ENCODE measurements around the gene PDGFRB. TPM values are rescaled to one million over a fixed set of nuclear protein-coding genes. Genes with fewer than 3 reads are reported as not detected.

The PDGFRB gene
- polyA plus RNA-seq, 1 experiment = 118 TPM

GRCh38 chr5:150142185-150142958, 13.3 kb downstream of the PDGFRB start:
- TF ChIP-seq CTCF (IDR thresholded peaks at IDR 0.05; ENCODE audit: low read depth, low read length) = no peak
- no peaks in the 10 kb centered on the region for H3K27me3 ChIP-seq (ENCODE audit: control insufficient read depth, insufficient read depth, low read length)
- H3K9me3 ChIP-seq (ENCODE audit: control insufficient read depth, insufficient read depth, low read length) = no peaks in the 10 kb centered on the region
- H3K27ac ChIP-seq (ENCODE audit: low read depth, low read length) = peak overlapping the region; percentile 100
- ChIA-PET CTCF (no interaction called here), POLR2A (interaction anchor here (0.9 to 1.7 kb wide), 5 partner anchors 9 to 30 kb away, joined by 3 to 10 read pairs (median 7); partner anchors contain the start of gene PDGFRB)
- no peak for DNase-seq (ENCODE audit: low read depth, low spot score)
- no peak overlapping the region for H3K4me3 ChIP-seq (ENCODE audit: low read depth, low read length)

DNA sequence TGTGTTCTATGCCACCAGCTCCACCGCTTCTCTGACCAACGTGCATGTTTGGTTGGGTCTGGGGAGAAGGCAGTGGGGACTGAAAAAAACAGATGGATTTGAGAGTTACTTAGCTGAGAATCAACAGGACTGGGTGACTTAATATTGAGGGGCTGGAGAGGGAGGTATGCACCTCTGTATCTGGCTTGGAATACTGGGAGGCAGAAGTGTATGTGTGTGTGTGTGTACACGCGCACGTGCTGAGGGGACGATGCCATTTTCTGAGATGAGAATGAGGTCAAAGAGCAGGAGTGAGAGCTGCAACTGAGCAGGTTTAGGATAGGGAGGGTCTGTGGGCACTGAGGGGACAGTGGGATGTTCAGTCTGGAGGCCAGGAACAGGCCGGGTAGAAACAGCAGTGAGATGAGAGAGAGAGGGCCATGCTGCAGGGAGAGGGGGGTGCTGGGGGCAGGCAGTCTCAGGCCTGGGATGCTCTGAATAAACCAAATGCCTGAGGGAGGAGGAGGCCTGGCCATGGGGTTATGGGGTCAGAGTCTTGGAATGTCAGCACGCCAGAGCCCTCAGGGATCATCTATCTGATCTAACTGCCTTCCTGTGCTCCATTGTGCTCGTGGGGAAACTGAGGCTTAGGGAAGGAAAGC, 14.0 kb downstream of the PDGFRB start:
- no peak for TF ChIP-seq CTCF (IDR thresholded peaks at IDR 0.05; ENCODE audit: low read depth, low read length)
- peak; percentile 85 for DNase-seq (ENCODE audit: low read depth, low spot score)
- Histone ChIP-seq H3K9me3 (ENCODE audit: control insufficient read depth, insufficient read depth, low read length) (no peaks in the 10 kb centered on the region; the same call in 1 of the 2 replicates), H3K27ac (ENCODE audit: low read depth, low read length) (peak overlapping the region; percentile 100), H3K4me3 (ENCODE audit: low read depth, low read length) (no peak overlapping the region), H3K27me3 (ENCODE audit: control insufficient read depth, insufficient read depth, low read length) (no peaks in the 10 kb centered on the region)
- ChIA-PET CTCF (no interaction called here), POLR2A (interaction anchor here (4.0 kb wide), 1 partner anchor 13 kb away, joined by 31 read pairs; the partner anchor contains the start of gene PDGFRB)

- CTCF ChIA-PET = no interaction called here
These were observed 14.8 kb downstream of the PDGFRB start for GRCh38 chr5:150140830-150141229.

DNA sequence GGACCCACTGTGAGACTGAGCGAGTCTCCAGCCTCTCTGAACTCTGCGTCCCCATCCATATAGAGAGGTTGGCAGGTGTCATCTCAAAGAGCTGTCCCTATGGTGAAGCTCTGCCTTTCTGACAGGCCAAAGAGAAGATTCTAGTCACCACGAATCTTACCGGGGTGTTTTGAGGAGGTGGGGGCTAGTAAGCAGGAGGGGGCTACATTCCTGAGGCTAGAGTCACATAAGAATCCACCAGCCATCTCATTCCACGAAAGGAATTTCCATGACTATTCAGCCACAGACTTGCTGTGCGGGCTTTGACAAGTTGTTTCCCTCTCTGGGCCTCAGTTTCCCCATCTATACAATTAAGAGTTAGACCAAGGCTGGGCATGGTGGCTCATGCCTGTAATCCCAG, 16.3 kb downstream of the PDGFRB start:
- peak overlapping the region; percentile 100 for H3K27ac ChIP-seq (ENCODE audit: low read depth, low read length)
- H3K9me3 ChIP-seq (ENCODE audit: control insufficient read depth, insufficient read depth, low read length) = no peaks in the 10 kb centered on the region; the same call in 1 of the 2 replicates
- no peaks in the 10 kb centered on the region for H3K27me3 ChIP-seq (ENCODE audit: control insufficient read depth, insufficient read depth, low read length)
- POLR2A ChIA-PET = interaction anchor here (1.2 to 4.0 kb wide), 7 partner anchors 16 to 295 kb away, joined by 3 to 31 read pairs (median 3); partner anchors contain the start of gene PDGFRB
- H3K4me3 ChIP-seq (ENCODE audit: low read depth, low read length) = peak overlapping the region; percentile 38
- CTCF ChIA-PET = interaction anchor here (1.1 to 1.9 kb wide), 4 partner anchors 9 to 212 kb away, joined by 4 to 8 read pairs (median 6); no protein-coding TSS in a partner anchor
- DNase-seq (ENCODE audit: low read depth, low spot score) = peak; percentile 70
- no peak for TF ChIP-seq CTCF (IDR thresholded peaks at IDR 0.05; ENCODE audit: low read depth, low read length)

More at GRCh38 chr5:150140830-150141229, 14.8 kb downstream of the PDGFRB start:
- Histone ChIP-seq H3K27me3 (ENCODE audit: control insufficient read depth, insufficient read depth, low read length) (no peaks in the 10 kb centered on the region), H3K4me3 (ENCODE audit: low read depth, low read length) (0 out of 2 replicates have a peak overlapping the region, but pooled peaks have one; percentile 7), H3K9me3 (ENCODE audit: control insufficient read depth, insufficient read depth, low read length) (no peaks in the 10 kb centered on the region; the same call in 1 of the 2 replicates), H3K27ac (ENCODE audit: low read depth, low read length) (peak overlapping the region; percentile 100)
- peak; percentile 98 for DNase-seq (ENCODE audit: low read depth, low spot score)
- POLR2A ChIA-PET = interaction anchor here (0.6 to 4.0 kb wide), 3 partner anchors 14 to 97 kb away, joined by 3 to 31 read pairs (median 8); partner anchors contain the start of gene PDGFRB
- no peak for TF ChIP-seq CTCF (IDR thresholded peaks at IDR 0.05; ENCODE audit: low read depth, low read length)

Data from AG04450 (cell line).